ENCODE measurements around the gene S1PR2.

Gene S1PR2

DNA sequence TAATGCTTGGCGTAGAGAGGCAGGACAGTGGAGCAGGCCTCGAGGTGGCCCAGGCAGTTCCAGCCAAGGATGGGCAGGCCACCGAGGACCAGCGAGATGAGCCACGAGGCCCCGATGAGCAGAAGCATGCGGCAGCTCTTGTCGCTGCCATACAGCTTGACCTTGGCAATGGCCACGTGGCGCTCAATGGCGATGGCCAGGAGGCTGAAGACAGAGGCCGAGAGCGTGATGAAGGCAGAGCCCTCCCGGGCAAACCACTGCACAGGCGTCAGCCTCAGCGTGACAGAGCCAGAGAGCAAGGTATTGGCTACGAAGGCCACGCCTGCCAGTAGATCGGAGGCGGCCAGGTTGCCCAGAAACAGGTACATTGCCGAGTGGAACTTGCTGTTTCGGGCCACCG lies 6.8 kb downstream of the S1PR2 start (continued):
- TF ChIP-seq, protein P1, sequence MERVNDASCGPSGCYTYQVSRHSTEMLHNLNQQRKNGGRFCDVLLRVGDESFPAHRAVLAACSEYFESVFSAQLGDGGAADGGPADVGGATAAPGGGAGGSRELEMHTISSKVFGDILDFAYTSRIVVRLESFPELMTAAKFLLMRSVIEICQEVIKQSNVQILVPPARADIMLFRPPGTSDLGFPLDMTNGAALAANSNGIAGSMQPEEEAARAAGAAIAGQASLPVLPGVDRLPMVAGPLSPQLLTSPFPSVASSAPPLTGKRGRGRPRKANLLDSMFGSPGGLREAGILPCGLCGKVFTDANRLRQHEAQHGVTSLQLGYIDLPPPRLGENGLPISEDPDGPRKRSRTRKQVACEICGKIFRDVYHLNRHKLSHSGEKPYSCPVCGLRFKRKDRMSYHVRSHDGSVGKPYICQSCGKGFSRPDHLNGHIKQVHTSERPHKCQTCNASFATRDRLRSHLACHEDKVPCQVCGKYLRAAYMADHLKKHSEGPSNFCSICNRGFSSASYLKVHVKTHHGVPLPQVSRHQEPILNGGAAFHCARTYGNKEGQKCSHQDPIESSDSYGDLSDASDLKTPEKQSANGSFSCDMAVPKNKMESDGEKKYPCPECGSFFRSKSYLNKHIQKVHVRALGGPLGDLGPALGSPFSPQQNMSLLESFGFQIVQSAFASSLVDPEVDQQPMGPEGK (CRISPR knock-in tag; IDR thresholded peaks at IDR 0.05; ENCODE audit: borderline replicate concordance) = no peak

DNA sequence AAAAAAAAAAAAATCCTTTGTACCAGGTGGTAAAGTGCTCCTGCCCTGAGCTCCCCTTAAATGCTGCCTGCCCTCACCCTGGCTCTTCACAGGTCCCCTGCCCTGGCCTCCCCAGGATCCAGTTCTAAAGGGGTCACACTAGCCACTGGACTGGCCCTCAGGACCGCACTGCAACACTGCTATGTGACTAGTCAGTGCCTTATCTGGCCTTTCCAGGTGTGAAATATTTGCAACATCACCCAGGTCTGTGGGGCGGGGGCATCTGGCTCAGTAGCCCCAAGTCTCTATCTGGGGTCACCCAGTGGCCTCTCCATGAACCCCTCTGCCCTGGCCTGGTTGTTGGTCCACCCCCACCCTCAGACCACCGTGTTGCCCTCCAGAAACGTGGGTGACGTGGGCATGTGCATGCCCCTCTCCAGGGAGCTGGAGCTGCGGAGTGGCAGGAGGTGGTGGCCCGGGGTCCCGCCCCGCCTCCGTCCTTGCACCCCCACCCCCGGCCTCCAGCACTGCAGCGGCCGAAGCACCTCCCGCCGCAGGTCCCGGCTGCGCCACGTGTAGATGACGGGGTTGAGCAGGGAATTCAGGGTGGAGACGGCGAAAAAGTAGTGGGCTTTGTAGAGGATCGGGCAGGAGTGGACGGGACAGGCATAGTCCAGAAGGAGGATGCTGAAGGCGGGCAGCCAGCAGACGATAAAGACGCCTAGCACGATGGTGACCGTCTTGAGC lies 7.5 kb downstream of the S1PR2 start:
- no peak for ATAC-seq
- no peak for TF ChIP-seq TOX (CRISPR knock-in tag; IDR thresholded peaks at IDR 0.05; ENCODE audit: borderline replicate concordance)

DNA sequence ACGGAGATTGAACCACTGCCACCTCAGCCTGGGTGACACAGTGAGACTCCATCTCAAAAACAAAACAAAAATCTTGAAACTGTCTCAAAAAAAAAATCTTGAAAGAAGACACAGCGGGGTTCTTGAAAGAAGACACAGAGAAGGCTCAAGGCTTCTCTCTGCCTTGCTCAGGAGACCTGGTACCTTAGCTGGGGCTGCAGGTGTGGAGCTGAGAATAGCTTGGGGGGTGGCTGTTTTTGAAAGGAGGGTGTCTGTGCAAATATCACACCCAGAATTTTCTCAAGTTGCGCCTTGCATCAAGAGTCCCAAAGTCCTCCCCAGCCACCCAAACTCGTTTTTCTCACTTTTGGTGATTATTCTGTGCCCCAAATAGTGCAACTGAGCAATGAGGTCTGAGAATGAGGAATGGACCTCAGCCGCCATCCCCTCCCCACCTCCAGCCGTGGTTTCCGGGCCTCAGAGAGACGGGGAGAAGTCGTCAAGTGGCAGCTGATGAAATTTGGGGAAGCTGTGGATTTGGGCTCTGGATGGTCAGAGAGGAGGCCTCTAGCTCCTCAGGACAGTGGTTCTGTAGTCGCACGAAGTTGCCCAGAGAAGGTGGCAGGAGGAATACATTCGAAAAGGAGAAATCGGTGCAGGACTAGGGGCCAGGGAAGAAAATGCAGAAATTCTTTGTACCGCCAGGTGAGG lies 8.8 kb downstream of the S1PR2 start:
- TF ChIP-seq ZNF70 (CRISPR knock-in tag; IDR thresholded peaks at IDR 0.05) = no peak
- no peak for TF ChIP-seq TOX (CRISPR knock-in tag; IDR thresholded peaks at IDR 0.05; ENCODE audit: borderline replicate concordance)
- TF ChIP-seq ZNF565 (CRISPR knock-in tag; conservative IDR thresholded peaks at IDR 0.05; ENCODE audit: low read depth) = no peak
- no peak for TF ChIP-seq ZC3H10 (CRISPR knock-in tag; IDR thresholded peaks at IDR 0.05)
- no peak for TF ChIP-seq ZNF8 (CRISPR knock-in tag; IDR thresholded peaks at IDR 0.05)
- no peak for TF ChIP-seq CSDC2 (CRISPR knock-in tag; IDR thresholded peaks at IDR 0.05)
- no peak for TF ChIP-seq PPARA (CRISPR knock-in tag; IDR thresholded peaks at IDR 0.05; ENCODE audit: borderline replicate concordance)
- no peak for ATAC-seq

DNA sequence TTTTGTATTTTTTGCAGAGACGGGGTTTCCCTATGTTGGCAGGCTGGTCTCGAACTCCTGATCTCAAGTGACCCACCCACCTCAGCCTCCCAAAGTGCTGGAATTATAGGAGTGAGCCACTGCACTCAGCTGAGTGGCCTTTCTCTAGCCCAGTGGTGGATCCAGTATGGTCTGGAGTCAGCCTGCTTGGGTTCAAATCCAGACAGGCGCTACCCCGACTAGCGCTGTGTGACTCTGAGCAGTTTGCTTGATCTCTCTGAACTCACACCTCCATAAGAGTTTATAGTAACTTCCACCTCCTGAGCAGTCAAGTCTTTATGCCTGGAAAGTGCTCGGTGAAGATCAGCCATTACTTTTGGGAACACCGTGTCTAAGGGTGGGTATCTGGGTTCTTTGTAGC lies 10.4 kb downstream of the S1PR2 start:
- TF ChIP-seq RARB (CRISPR knock-in tag; IDR thresholded peaks at IDR 0.05) = no peak
- TF ChIP-seq, protein P2, sequence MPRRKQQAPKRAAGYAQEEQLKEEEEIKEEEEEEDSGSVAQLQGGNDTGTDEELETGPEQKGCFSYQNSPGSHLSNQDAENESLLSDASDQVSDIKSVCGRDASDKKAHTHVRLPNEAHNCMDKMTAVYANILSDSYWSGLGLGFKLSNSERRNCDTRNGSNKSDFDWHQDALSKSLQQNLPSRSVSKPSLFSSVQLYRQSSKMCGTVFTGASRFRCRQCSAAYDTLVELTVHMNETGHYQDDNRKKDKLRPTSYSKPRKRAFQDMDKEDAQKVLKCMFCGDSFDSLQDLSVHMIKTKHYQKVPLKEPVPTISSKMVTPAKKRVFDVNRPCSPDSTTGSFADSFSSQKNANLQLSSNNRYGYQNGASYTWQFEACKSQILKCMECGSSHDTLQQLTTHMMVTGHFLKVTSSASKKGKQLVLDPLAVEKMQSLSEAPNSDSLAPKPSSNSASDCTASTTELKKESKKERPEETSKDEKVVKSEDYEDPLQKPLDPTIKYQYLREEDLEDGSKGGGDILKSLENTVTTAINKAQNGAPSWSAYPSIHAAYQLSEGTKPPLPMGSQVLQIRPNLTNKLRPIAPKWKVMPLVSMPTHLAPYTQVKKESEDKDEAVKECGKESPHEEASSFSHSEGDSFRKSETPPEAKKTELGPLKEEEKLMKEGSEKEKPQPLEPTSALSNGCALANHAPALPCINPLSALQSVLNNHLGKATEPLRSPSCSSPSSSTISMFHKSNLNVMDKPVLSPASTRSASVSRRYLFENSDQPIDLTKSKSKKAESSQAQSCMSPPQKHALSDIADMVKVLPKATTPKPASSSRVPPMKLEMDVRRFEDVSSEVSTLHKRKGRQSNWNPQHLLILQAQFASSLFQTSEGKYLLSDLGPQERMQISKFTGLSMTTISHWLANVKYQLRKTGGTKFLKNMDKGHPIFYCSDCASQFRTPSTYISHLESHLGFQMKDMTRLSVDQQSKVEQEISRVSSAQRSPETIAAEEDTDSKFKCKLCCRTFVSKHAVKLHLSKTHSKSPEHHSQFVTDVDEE (CRISPR knock-in tag; IDR thresholded peaks at IDR 0.05) = no peak
- no peak for TF ChIP-seq ZNF8 (CRISPR knock-in tag; IDR thresholded peaks at IDR 0.05)
- no peak for TF ChIP-seq GLIS3 (CRISPR knock-in tag; IDR thresholded peaks at IDR 0.05)
- TF ChIP-seq ESRRG (CRISPR knock-in tag; IDR thresholded peaks at IDR 0.05) = no peak
- no peak for TF ChIP-seq BACH2 (CRISPR knock-in tag; IDR thresholded peaks at IDR 0.05; ENCODE audit: borderline replicate concordance)
- TF ChIP-seq, protein P3, sequence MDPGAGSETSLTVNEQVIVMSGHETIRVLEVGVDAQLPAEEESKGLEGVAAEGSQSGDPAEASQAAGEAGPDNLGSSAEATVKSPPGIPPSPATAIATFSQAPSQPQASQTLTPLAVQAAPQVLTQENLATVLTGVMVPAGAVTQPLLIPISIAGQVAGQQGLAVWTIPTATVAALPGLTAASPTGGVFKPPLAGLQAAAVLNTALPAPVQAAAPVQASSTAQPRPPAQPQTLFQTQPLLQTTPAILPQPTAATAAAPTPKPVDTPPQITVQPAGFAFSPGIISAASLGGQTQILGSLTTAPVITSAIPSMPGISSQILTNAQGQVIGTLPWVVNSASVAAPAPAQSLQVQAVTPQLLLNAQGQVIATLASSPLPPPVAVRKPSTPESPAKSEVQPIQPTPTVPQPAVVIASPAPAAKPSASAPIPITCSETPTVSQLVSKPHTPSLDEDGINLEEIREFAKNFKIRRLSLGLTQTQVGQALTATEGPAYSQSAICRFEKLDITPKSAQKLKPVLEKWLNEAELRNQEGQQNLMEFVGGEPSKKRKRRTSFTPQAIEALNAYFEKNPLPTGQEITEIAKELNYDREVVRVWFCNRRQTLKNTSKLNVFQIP (CRISPR knock-in tag; IDR thresholded peaks at IDR 0.05; ENCODE audit: borderline replicate concordance, low read depth) = no peak
- no peak for ATAC-seq

DNA sequence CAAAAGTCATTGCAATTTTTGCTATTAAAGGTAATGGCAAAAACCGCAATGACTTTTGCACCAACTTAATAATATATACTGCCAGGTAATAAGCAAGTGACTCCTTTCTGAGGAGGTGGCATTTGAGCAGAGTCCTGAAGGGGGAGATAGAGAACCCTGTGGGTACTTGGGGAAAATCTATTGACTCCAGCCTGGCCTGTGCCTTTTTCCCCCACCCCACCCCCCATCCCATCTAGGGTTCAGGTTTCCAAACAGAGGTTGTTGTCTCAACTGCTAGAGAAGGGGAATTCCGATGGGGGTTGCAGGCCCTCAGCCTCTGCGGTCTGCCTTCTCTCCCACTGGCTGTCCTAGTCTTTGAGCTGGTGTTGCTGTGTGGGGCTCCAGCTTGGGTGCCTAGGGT lies 11.5 kb downstream of the S1PR2 start:
- ATAC-seq = peak; percentile 55
- no peak for TF ChIP-seq ZNF565 (CRISPR knock-in tag; conservative IDR thresholded peaks at IDR 0.05; ENCODE audit: low read depth)

DNA sequence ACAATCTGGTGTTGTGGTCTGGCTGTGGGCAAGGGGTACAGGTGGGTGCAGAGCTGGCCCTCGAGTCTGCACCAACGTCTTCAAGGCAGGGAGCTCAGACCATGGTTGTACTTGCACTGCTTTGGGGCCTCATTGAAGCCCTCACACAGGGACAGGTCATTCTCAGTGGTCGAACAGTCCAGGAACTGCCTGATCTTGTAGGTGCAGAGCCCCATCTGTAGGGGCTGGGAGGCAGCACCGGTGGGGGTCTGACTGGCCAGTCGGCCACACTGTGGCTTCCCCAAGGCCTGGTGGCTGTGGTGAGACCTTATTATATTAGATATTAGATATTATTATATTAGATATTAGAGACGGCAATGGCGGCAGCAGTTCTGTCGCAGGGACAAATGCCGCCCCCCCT lies 14.0 kb downstream of the S1PR2 start:
- TF ChIP-seq ZNF70 (CRISPR knock-in tag; IDR thresholded peaks at IDR 0.05) = no peak
- TF ChIP-seq ARNTL (CRISPR knock-in tag; IDR thresholded peaks at IDR 0.05; ENCODE audit: borderline replicate concordance, low read depth) = no peak
- TF ChIP-seq, protein P4, sequence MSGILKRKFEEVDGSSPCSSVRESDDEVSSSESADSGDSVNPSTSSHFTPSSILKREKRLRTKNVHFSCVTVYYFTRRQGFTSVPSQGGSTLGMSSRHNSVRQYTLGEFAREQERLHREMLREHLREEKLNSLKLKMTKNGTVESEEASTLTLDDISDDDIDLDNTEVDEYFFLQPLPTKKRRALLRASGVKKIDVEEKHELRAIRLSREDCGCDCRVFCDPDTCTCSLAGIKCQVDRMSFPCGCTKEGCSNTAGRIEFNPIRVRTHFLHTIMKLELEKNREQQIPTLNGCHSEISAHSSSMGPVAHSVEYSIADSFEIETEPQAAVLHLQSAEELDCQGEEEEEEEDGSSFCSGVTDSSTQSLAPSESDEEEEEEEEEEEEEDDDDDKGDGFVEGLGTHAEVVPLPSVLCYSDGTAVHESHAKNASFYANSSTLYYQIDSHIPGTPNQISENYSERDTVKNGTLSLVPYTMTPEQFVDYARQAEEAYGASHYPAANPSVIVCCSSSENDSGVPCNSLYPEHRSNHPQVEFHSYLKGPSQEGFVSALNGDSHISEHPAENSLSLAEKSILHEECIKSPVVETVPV (CRISPR knock-in tag; IDR thresholded peaks at IDR 0.05) = no peak
- TF ChIP-seq PPARA (CRISPR knock-in tag; IDR thresholded peaks at IDR 0.05; ENCODE audit: borderline replicate concordance) = no peak
- TF ChIP-seq ZFP30 (CRISPR knock-in tag; IDR thresholded peaks at IDR 0.05) = no peak
- TF ChIP-seq, protein P2 (CRISPR knock-in tag; IDR thresholded peaks at IDR 0.05) = no peak
- no peak for TF ChIP-seq OSR1 (CRISPR knock-in tag; IDR thresholded peaks at IDR 0.05)
- ATAC-seq = no peak

Measured in SK-N-SH treated with all-trans-retinoic acid at 6 μM for 48 hours (cell line).